GM12878 (cell line): ENCODE measurements around the gene RAD51AP1.

ENCODE experiments used
- CHD4 ChIP-seq: fragments of 200-600 bp; sonication (generic); IDR thresholded peaks from 2 replicates; pipeline ENCODE4 v1.6.1; 2016; ENCODE audit warnings: mild to moderate bottlenecking
- CTCF ChIP-seq, 3 experiments: IDR thresholded peaks in 2 of 3; conservative IDR thresholded peaks in 1 of 3; 2 replicates each; pipeline ENCODE4 v1.5.1; 2011; ENCODE audit warnings: low read depth in 3 of 3, low read length in 3 of 3, mild to moderate bottlenecking in 3 of 3, control low read depth in 2 of 3, moderate library complexity in 2 of 3, inconsistent platforms in 1 of 3, mixed read lengths in 1 of 3; ENCODE audit not compliant: control insufficient read depth in 2 of 3, insufficient read depth in 1 of 3; ENCODE audit errors: extremely low read depth in 1 of 3
- KDM1A ChIP-seq: fragments of 200-600 bp; sonication (generic); IDR thresholded peaks from 2 replicates; pipeline ENCODE4 v1.6.1; 2016; ENCODE audit warnings: borderline replicate concordance
- NFIC ChIP-seq: IDR thresholded peaks from 2 replicates; pipeline ENCODE4 v1.6.1; 2012; ENCODE audit warnings: low read depth, mild to moderate bottlenecking, inconsistent platforms, low read length, moderate library complexity
- POLR2A ChIP-seq: IDR thresholded peaks from 2 replicates; pipeline ENCODE4 v1.6.1; 2011; ENCODE audit warnings: low read depth, mild to moderate bottlenecking, low read length
- POLR2AphosphoS5 ChIP-seq: IDR thresholded peaks from 2 replicates; pipeline ENCODE4 v1.6.1; 2011; ENCODE audit warnings: mild to moderate bottlenecking, low read length, inconsistent platforms
- TAF1 ChIP-seq: IDR thresholded peaks from 2 replicates; pipeline ENCODE4 v1.6.1; 2011; ENCODE audit warnings: mild to moderate bottlenecking, low read depth, low read length, borderline replicate concordance

GRCh38 chr12:4558171-4558570 lies 19.5 kb downstream of the RAD51AP1 start:
- TF ChIP-seq KDM1A = no peak
- TF ChIP-seq POLR2A = no peak
- no peak for TF ChIP-seq CHD4
- TF ChIP-seq CTCF (IDR thresholded peaks at IDR 0.05 in 2 of 3, conservative IDR thresholded peaks at IDR 0.05 in 1 of 3; ENCODE audit: control insufficient read depth in 2 of 3, extremely low read depth in 1 of 3, insufficient read depth in 1 of 3, low read depth in 3 of 3, low read length in 3 of 3) = no peak
- no peak for TF ChIP-seq NFIC
- TF ChIP-seq POLR2AphosphoS5 = no peak
- TF ChIP-seq TAF1 = no peak
